Activated CD4-positive, alpha-beta memory T cell treated with anti-CD3 and anti-CD28 coated beads for 36 hours (primary cell): ENCODE measurements around the gene SNX24. TPM values are rescaled to one million over a fixed set of nuclear protein-coding genes. Genes with fewer than 3 reads are reported as not detected.

Experiments used
- CTCF ChIA-PET: fragments of 350-600 bp; sonication (Branson Sonifier 250); formaldehyde crosslinking; loops from one replicate; lab custom pipeline; 2021; ENCODE audit warnings: antibody characterized with exemption, inconsistent platforms; lab: Charles Lee
- POLR2A ChIA-PET: fragments of 350-600 bp; sonication (Branson Sonifier 250); formaldehyde crosslinking; loops from one replicate; lab custom pipeline; 2021; ENCODE audit warnings: antibody characterized with exemption; lab: Charles Lee
- DNase-seq: peaks from one replicate; pipeline ENCODE4 v3.0.0-alpha.2; 2020
- H3K27ac Mint-ChIP-seq: one replicate; pipeline ENCODE4 v1.8.0; 2021; ENCODE audit warnings: mixed read lengths
- H3K27me3 Mint-ChIP-seq: one replicate; pipeline ENCODE4 v1.8.0; 2021; ENCODE audit warnings: mixed read lengths
- H3K36me3 Mint-ChIP-seq: one replicate; pipeline ENCODE4 v1.8.0; 2021; ENCODE audit warnings: mixed read lengths
- H3K4me1 Mint-ChIP-seq: one replicate; pipeline ENCODE4 v1.8.0; 2021; ENCODE audit warnings: low read depth, mixed read lengths
- H3K4me3 Mint-ChIP-seq: one replicate; pipeline ENCODE4 v1.8.0; 2021; ENCODE audit warnings: mild to moderate bottlenecking, mixed read lengths
- H3K9me3 Mint-ChIP-seq: one replicate; pipeline ENCODE4 v1.8.0; 2021; ENCODE audit warnings: mixed read lengths
- intact Hi-C: fragments of 100-400 bp; cut with micrococcal nuclease; formaldehyde crosslinking; loops from one replicate; pipeline ENCODE4 v1.15.1; 2023
- total RNA-seq, 2 experiments: library from RNA; stranded (reverse); gene quantifications; one replicate each; pipeline ENCODE4 v1.2.3, GENCODE V29; 2021

The SNX24 gene
- total RNA-seq, 2 experiments from 2014 or later: 6.4 to 7.5 TPM

- ChIA-PET CTCF (no interaction called here), POLR2A (no interaction called here)
- no peaks in the 10 kb centered on the region for H3K4me1 Mint-ChIP-seq
- no peaks in the 10 kb centered on the region for H3K9me3 Mint-ChIP-seq
- no peaks in the 10 kb centered on the region for H3K27me3 Mint-ChIP-seq
- H3K27ac Mint-ChIP-seq: no peak overlapping the region
- H3K4me3 Mint-ChIP-seq: no peak overlapping the region
- intact Hi-C loops: no loop called here
- H3K36me3 Mint-ChIP-seq: no peaks in the 10 kb centered on the region
- no peak for DNase-seq
Measured at GRCh38 chr5:122874179-122874875, 28.9 kb downstream of the SNX24 start.

- Mint-ChIP-seq H3K36me3 (no peaks in the 10 kb centered on the region), H3K27ac (no peak overlapping the region), H3K27me3 (no peaks in the 10 kb centered on the region), H3K9me3 (no peaks in the 10 kb centered on the region), H3K4me1 (no peaks in the 10 kb centered on the region), H3K4me3 (no peak overlapping the region)
- ChIA-PET POLR2A (no interaction called here), CTCF (no interaction called here)
- DNase-seq: no peak
- intact Hi-C loops: no loop called here
Measured at GRCh38 chr5:122877518-122877917, 32.1 kb downstream of the SNX24 start.

DNA sequence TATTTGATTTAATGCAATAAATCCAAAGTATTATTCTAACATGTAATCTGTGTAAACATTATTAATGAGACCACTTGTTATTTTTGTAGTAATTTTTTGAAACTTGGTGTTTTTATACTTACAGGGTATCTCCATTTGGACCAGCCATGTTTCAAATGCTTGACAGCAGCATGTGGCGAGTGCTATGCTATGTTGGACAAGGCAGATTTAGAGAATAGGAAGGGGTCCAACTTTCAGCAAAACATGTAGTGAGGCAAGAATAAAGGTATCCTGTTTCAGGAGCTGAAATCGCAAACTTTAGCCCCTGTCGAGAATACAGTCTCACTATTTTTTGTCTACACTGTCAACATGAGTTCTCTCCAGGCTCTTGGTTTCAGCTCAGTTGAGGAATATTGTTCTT, 33.7 kb downstream of the SNX24 start:
- no peaks in the 10 kb centered on the region for H3K9me3 Mint-ChIP-seq
- ChIA-PET CTCF (no interaction called here), POLR2A (no interaction called here)
- no peak for DNase-seq
- H3K4me1 Mint-ChIP-seq: peaks cover 5% of the 10 kb centered on the region
- intact Hi-C loops: no loop called here
- no peak overlapping the region for H3K27ac Mint-ChIP-seq
- no peaks in the 10 kb centered on the region for H3K27me3 Mint-ChIP-seq
- H3K4me3 Mint-ChIP-seq: no peak overlapping the region
- H3K36me3 Mint-ChIP-seq: no peaks in the 10 kb centered on the region

DNA sequence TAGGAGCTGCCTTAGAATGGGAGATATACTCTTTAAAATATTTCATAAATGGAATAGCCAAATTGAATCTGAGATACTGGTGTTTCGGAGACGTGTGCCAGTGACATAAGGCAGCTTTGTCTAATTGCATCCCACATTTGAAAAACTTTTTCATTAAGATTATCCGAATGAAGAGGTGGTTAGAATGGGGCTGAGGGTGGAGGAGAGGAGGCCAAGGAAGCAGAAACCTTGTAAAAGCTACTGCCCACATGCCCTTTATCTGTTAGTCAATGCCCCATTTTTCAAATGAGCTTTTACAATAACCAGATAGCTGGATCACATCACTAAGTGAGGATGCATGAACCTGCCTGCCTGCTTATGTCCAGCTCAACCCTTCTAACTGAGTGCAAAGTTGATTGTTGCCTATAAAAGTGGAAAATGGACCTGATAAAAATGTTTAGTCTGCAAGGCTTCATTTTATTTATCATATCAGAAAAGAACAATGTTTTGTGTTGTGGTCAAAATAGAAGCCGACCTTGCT, 34.8 kb downstream of the SNX24 start:
- intact Hi-C loops: loop anchor here (5.0 kb wide), 1 partner anchor 698 kb away; no protein-coding TSS in a partner anchor
- CTCF ChIA-PET: no interaction called here
- H3K27ac Mint-ChIP-seq: no peak overlapping the region
- no peaks in the 10 kb centered on the region for H3K27me3 Mint-ChIP-seq
- H3K36me3 Mint-ChIP-seq: no peaks in the 10 kb centered on the region
- POLR2A ChIA-PET: no interaction called here
- no peak for DNase-seq
- peaks cover 5% of the 10 kb centered on the region for H3K4me1 Mint-ChIP-seq
- no peaks in the 10 kb centered on the region for H3K9me3 Mint-ChIP-seq
- H3K4me3 Mint-ChIP-seq: no peak overlapping the region

- intact Hi-C loops: loop anchor here (5.0 kb wide), 1 partner anchor 698 kb away; no protein-coding TSS in a partner anchor
- POLR2A ChIA-PET: no interaction called here
- Mint-ChIP-seq H3K36me3 (no peaks in the 10 kb centered on the region), H3K9me3 (no peaks in the 10 kb centered on the region), H3K27ac (no peak overlapping the region), H3K4me3 (no peak overlapping the region), H3K4me1 (peaks cover 5% of the 10 kb centered on the region), H3K27me3 (no peaks in the 10 kb centered on the region)
- CTCF ChIA-PET: no interaction called here
- DNase-seq: peak; percentile 49
Measured at GRCh38 chr5:122880749-122881148, 35.3 kb downstream of the SNX24 start.

- peak; percentile 38 for DNase-seq
- Mint-ChIP-seq H3K4me1 (peaks cover 5% of the 10 kb centered on the region), H3K27me3 (no peaks in the 10 kb centered on the region), H3K9me3 (peaks cover 3% of the 10 kb centered on the region), H3K36me3 (no peaks in the 10 kb centered on the region), H3K27ac (no peak overlapping the region), H3K4me3 (no peak overlapping the region)
- ChIA-PET POLR2A (interaction anchor here (0.6 to 1.0 kb wide), 2 partner anchors 18 to 127 kb away, joined by 5 to 6 read pairs; no protein-coding TSS in a partner anchor), CTCF (interaction anchor here (0.6 to 1.1 kb wide), 3 partner anchors 24 to 541 kb away, joined by 3 to 4 read pairs (median 3); no protein-coding TSS in a partner anchor)
- intact Hi-C loops: loop anchor here (1.0 to 5.0 kb wide), 3 partner anchors 19 to 701 kb away; partner anchors contain the start of gene SNX24
Measured at GRCh38 chr5:122882831-122883230, 37.4 kb downstream of the SNX24 start.

GRCh38 chr5:122885045-122885517, 39.7 kb downstream of the SNX24 start:
- Mint-ChIP-seq H3K27me3 (no peaks in the 10 kb centered on the region), H3K4me1 (peaks cover 5% of the 10 kb centered on the region), H3K27ac (no peak overlapping the region), H3K4me3 (no peak overlapping the region), H3K36me3 (no peaks in the 10 kb centered on the region), H3K9me3 (peaks cover 3% of the 10 kb centered on the region)
- ChIA-PET POLR2A (no interaction called here), CTCF (no interaction called here)
- DNase-seq: no peak
- intact Hi-C loops: no loop called here

- DNase-seq: no peak
- intact Hi-C loops: no loop called here
- Mint-ChIP-seq H3K36me3 (no peaks in the 10 kb centered on the region), H3K27me3 (no peaks in the 10 kb centered on the region), H3K27ac (no peak overlapping the region), H3K4me1 (peaks cover 5% of the 10 kb centered on the region), H3K4me3 (no peak overlapping the region), H3K9me3 (peaks cover 3% of the 10 kb centered on the region)
- CTCF ChIA-PET: no interaction called here
- POLR2A ChIA-PET: no interaction called here
Measured at GRCh38 chr5:122885891-122886290, 40.5 kb downstream of the SNX24 start.

GRCh38 chr5:122895141-122895540, 49.7 kb downstream of the SNX24 start:
- ChIA-PET CTCF (no interaction called here), POLR2A (no interaction called here)
- Mint-ChIP-seq H3K9me3 (no peaks in the 10 kb centered on the region), H3K4me3 (no peak overlapping the region), H3K4me1 (no peaks in the 10 kb centered on the region), H3K27ac (no peak overlapping the region), H3K27me3 (no peaks in the 10 kb centered on the region), H3K36me3 (no peaks in the 10 kb centered on the region)
- intact Hi-C loops: loop anchor here (5.0 to 10.0 kb wide), 2 partner anchors 90 to 107 kb away; no protein-coding TSS in a partner anchor
- no peak for DNase-seq

DNA sequence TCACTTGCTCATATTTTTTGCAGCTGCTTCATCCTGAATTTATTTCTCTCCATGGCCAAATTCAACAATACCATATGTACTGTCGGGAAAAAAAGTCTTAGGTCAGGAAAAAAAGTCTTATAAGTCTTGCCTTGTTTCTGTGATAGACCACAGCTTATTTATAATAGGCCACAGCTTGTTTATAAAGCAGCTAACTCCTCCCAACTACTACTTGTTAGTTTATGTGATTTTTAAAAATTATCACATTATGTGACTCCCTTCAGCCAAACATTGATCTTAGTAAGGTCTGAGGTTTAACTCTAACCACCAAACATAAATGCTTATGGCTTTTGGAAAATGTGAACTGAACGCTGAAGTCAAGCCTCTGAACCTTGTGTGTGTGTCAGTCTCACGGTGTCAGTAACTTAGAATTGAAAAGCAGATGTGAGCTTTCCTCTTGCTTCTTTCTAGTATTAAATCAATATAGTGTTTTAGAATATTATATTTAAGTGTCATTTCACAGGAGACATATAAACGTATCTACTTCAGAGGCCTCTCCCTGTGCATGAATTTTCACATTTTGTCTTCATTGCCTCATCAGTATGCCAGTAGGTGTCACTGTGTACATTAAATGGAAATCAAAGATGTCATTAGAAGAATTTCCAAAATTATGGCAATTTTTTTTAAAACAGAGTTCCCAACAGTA, 51.3 kb downstream of the SNX24 start:
- H3K27me3 Mint-ChIP-seq: no peaks in the 10 kb centered on the region
- no peaks in the 10 kb centered on the region for H3K36me3 Mint-ChIP-seq
- no peak for DNase-seq
- CTCF ChIA-PET: interaction anchor here (1.1 kb wide), 1 partner anchor 473 kb away, joined by 3 read pairs; no protein-coding TSS in a partner anchor
- H3K4me1 Mint-ChIP-seq: peaks cover 2% of the 10 kb centered on the region
- POLR2A ChIA-PET: no interaction called here
- no peak overlapping the region for H3K27ac Mint-ChIP-seq
- intact Hi-C loops: loop anchor here (5.0 to 10.0 kb wide), 2 partner anchors 88 to 106 kb away; no protein-coding TSS in a partner anchor
- no peak overlapping the region for H3K4me3 Mint-ChIP-seq
- H3K9me3 Mint-ChIP-seq: no peaks in the 10 kb centered on the region

GRCh38 chr5:122897283-122897602, 51.8 kb downstream of the SNX24 start:
- intact Hi-C loops: loop anchor here (5.0 to 10.0 kb wide), 2 partner anchors 88 to 105 kb away; no protein-coding TSS in a partner anchor

DNA sequence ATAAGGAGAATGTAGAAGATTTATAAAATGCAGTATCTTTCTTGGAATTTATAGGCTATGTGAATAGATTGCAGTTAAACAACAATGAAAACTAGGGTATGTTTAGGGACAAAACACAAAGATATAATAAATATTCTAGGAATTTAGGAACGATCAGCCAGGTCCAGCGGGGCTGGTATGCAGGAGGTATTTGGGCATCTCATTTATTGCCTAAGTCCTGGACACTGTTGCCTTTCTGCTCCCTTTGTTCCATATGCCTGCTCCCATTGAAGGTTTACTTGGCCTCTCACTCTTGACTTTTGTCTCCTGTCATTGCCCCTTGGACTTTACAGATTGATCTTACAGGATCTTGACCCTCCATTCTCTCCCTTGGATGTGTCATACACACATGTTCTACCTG, 55.9 kb downstream of the SNX24 start:
- H3K4me3 Mint-ChIP-seq: no peak overlapping the region
- ChIA-PET CTCF (no interaction called here), POLR2A (interaction anchor here (0.6 kb wide), 1 partner anchor 192 kb away, joined by 3 read pairs; no protein-coding TSS in a partner anchor)
- no peaks in the 10 kb centered on the region for H3K36me3 Mint-ChIP-seq
- peaks cover 14% of the 10 kb centered on the region for H3K4me1 Mint-ChIP-seq
- no peaks in the 10 kb centered on the region for H3K9me3 Mint-ChIP-seq
- intact Hi-C loops: no loop called here
- H3K27me3 Mint-ChIP-seq: no peaks in the 10 kb centered on the region
- no peak for DNase-seq
- H3K27ac Mint-ChIP-seq: no peak overlapping the region

More at GRCh38 chr5:122897283-122897602, 51.8 kb downstream of the SNX24 start:
- no peaks in the 10 kb centered on the region for H3K9me3 Mint-ChIP-seq
- H3K4me1 Mint-ChIP-seq: peaks cover 7% of the 10 kb centered on the region
- no peaks in the 10 kb centered on the region for H3K36me3 Mint-ChIP-seq
- H3K27me3 Mint-ChIP-seq: no peaks in the 10 kb centered on the region
- CTCF ChIA-PET: no interaction called here
- no peak for DNase-seq
- POLR2A ChIA-PET: no interaction called here
- H3K4me3 Mint-ChIP-seq: no peak overlapping the region
- H3K27ac Mint-ChIP-seq: no peak overlapping the region
